ENCODE measurements around the gene TAS1R1. TPM values are rescaled to one million over a fixed set of nuclear protein-coding genes. Genes with fewer than 3 reads are reported as not detected.

TAS1R1 gene
- polyA plus RNA-seq, 1 donor from 2014 or later: not detected

DNA sequence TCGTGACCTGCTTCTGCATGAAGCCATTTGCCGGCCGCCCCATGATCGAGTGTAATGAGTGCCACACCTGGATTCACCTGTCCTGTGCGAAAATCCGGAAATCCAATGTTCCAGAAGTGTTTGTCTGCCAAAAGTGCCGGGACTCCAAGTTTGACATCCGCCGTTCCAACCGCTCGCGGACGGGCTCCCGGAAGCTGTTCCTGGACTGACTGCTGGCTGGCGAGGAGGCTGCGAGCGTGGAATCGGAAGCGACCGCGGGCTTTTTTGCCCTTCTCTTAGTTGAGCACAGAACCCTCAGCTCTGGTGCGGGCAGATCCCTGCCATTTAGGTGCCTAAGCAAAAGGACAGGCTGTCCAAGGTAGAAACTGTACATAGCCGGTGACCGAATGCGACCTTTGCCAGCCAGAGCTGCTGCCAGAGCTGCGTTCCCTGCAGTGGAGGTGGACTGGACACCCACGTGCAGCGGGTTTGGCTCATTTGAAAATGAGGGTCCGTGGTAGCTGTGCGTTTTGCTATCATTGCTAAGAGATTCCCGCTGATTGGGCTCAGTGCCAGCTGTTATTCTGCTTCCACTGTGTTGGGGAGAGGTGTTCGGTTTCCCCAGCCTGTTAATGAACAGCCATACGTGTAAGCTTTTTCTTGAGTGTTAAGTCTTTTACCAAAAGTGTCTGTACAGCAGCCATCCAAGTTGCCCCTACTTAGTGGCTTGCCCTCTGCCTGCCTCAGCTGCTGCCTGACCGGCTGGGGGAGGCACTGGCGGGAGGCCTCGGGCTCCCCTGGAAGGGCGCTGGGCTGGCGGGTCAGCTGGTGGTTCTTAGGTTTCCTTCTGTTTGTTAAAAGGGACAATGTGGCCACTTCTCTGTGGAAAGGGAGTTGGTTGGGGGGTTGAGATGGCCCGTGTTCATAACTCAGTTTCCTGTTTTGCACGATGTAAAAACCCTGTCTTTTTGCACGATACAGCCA lies 66.6 kb downstream of the TAS1R1 start:
- no peak overlapping the region for H3K4me3 ChIP-seq (ENCODE audit: low read length)
- TF ChIP-seq EP300 (conservative IDR thresholded peaks at IDR 0.05; ENCODE audit: poor library complexity, severe bottlenecking): no peak
- TF ChIP-seq, protein P1, sequence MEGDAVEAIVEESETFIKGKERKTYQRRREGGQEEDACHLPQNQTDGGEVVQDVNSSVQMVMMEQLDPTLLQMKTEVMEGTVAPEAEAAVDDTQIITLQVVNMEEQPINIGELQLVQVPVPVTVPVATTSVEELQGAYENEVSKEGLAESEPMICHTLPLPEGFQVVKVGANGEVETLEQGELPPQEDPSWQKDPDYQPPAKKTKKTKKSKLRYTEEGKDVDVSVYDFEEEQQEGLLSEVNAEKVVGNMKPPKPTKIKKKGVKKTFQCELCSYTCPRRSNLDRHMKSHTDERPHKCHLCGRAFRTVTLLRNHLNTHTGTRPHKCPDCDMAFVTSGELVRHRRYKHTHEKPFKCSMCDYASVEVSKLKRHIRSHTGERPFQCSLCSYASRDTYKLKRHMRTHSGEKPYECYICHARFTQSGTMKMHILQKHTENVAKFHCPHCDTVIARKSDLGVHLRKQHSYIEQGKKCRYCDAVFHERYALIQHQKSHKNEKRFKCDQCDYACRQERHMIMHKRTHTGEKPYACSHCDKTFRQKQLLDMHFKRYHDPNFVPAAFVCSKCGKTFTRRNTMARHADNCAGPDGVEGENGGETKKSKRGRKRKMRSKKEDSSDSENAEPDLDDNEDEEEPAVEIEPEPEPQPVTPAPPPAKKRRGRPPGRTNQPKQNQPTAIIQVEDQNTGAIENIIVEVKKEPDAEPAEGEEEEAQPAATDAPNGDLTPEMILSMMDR (IDR thresholded peaks at IDR 0.05; ENCODE audit: poor library complexity, severe bottlenecking): no peak
- no peak for TF ChIP-seq EZH2 (IDR thresholded peaks at IDR 0.05; ENCODE audit: borderline replicate concordance, insufficient read depth, low read length, poor library complexity, severe bottlenecking)
- TF ChIP-seq MXI1 (conservative IDR thresholded peaks at IDR 0.05; ENCODE audit: poor library complexity, severe bottlenecking): no peak
- TF ChIP-seq, protein P2, sequence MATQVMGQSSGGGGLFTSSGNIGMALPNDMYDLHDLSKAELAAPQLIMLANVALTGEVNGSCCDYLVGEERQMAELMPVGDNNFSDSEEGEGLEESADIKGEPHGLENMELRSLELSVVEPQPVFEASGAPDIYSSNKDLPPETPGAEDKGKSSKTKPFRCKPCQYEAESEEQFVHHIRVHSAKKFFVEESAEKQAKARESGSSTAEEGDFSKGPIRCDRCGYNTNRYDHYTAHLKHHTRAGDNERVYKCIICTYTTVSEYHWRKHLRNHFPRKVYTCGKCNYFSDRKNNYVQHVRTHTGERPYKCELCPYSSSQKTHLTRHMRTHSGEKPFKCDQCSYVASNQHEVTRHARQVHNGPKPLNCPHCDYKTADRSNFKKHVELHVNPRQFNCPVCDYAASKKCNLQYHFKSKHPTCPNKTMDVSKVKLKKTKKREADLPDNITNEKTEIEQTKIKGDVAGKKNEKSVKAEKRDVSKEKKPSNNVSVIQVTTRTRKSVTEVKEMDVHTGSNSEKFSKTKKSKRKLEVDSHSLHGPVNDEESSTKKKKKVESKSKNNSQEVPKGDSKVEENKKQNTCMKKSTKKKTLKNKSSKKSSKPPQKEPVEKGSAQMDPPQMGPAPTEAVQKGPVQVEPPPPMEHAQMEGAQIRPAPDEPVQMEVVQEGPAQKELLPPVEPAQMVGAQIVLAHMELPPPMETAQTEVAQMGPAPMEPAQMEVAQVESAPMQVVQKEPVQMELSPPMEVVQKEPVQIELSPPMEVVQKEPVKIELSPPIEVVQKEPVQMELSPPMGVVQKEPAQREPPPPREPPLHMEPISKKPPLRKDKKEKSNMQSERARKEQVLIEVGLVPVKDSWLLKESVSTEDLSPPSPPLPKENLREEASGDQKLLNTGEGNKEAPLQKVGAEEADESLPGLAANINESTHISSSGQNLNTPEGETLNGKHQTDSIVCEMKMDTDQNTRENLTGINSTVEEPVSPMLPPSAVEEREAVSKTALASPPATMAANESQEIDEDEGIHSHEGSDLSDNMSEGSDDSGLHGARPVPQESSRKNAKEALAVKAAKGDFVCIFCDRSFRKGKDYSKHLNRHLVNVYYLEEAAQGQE (IDR thresholded peaks at IDR 0.05; ENCODE audit: borderline replicate concordance): no peak
- H3K9ac ChIP-seq (ENCODE audit: low read length): no peak overlapping the region
- H3F3A ChIP-seq (ENCODE audit: insufficient read depth, low read length, poor library complexity, severe bottlenecking): no peaks in the 10 kb centered on the region
- no peaks in the 10 kb centered on the region for H3K36me3 ChIP-seq (ENCODE audit: insufficient read depth, low read length)
- H3K27ac ChIP-seq (ENCODE audit: low read length): no peak overlapping the region
- H4K20me1 ChIP-seq (ENCODE audit: insufficient read depth): no peaks in the 10 kb centered on the region
- H2AFZ ChIP-seq (ENCODE audit: low read depth, low read length): no peak overlapping the region
- no peak overlapping the region for H3K4me2 ChIP-seq (ENCODE audit: low read length)
- peaks cover 23% of the 10 kb centered on the region for H3K79me2 ChIP-seq (replicated peaks; ENCODE audit: insufficient read depth, low read length)
- no peaks in the 10 kb centered on the region for H3K27me3 ChIP-seq (ENCODE audit: insufficient read depth, low read depth, low read length)
- H3K9me2 ChIP-seq (ENCODE audit: insufficient read depth, low read length): no peaks in the 10 kb centered on the region
- no peaks in the 10 kb centered on the region for H3K9me3 ChIP-seq (ENCODE audit: low read length)

GRCh38 chr1:6622396-6623152 lies 67.5 kb downstream of the TAS1R1 start:
- Histone ChIP-seq H3K27ac (ENCODE audit: low read length) (no peak overlapping the region), H4K20me1 (ENCODE audit: insufficient read depth) (no peaks in the 10 kb centered on the region), H3K4me3 (ENCODE audit: low read length) (no peak overlapping the region), H3K4me2 (ENCODE audit: low read length) (no peak overlapping the region), H3K79me2 (replicated peaks; ENCODE audit: insufficient read depth, low read length) (peaks cover 20% of the 10 kb centered on the region), H3K9me2 (ENCODE audit: insufficient read depth, low read length) (no peaks in the 10 kb centered on the region), H3K9ac (ENCODE audit: low read length) (no peak overlapping the region), H3K9me3 (ENCODE audit: low read length) (no peaks in the 10 kb centered on the region), H2AFZ (ENCODE audit: low read depth, low read length) (no peak overlapping the region), H3F3A (ENCODE audit: insufficient read depth, low read length, poor library complexity, severe bottlenecking) (no peaks in the 10 kb centered on the region), H3K27me3 (ENCODE audit: insufficient read depth, low read depth, low read length) (no peaks in the 10 kb centered on the region), H3K36me3 (ENCODE audit: insufficient read depth, low read length) (no peaks in the 10 kb centered on the region)
- no peak for TF ChIP-seq EP300 (conservative IDR thresholded peaks at IDR 0.05; ENCODE audit: poor library complexity, severe bottlenecking)
- no peak for TF ChIP-seq EZH2 (IDR thresholded peaks at IDR 0.05; ENCODE audit: borderline replicate concordance, insufficient read depth, low read length, poor library complexity, severe bottlenecking)
- TF ChIP-seq TAF1 (IDR thresholded peaks at IDR 0.05; ENCODE audit: low read depth): no peak
- TF ChIP-seq MXI1 (conservative IDR thresholded peaks at IDR 0.05; ENCODE audit: poor library complexity, severe bottlenecking): no peak
- TF ChIP-seq POLR2AphosphoS5 (IDR thresholded peaks at IDR 0.05): no peak
- TF ChIP-seq, protein P1 (IDR thresholded peaks at IDR 0.05; ENCODE audit: poor library complexity, severe bottlenecking): no peak
- TF ChIP-seq RAD21 (conservative IDR thresholded peaks at IDR 0.05): no peak
- TF ChIP-seq SMC3 (conservative IDR thresholded peaks at IDR 0.05; ENCODE audit: poor library complexity): no peak
- TF ChIP-seq, protein P2 (IDR thresholded peaks at IDR 0.05; ENCODE audit: borderline replicate concordance): no peak

Measured in neural cell (in vitro differentiated cells).